K562 (cell line): Measurements from ENCODE around the gene MALRD1. TPM values are rescaled to one million over a fixed set of nuclear protein-coding genes. Genes with fewer than 3 reads are reported as not detected.

ENCODE experiments used
- PTBP1 ChIP-seq: fragments of 200-400 bp; formaldehyde crosslinking; IDR thresholded peaks from 2 replicates; pipeline ENCODE4 v1.6.1; 2017; ENCODE audit warnings: low read depth, low read length
- ZBTB40 ChIP-seq, 2 experiments: fragments of 450-650 bp in 1 of 2; sonication (generic) in 1 of 2; formaldehyde crosslinking in 1 of 2; IDR thresholded peaks; 2 replicates each; pipeline versions ENCODE4 v1.7.1 to v1.9.0; 2016 to 2022; ENCODE audit warnings: inconsistent platforms in 1 of 2, mild to moderate bottlenecking in 1 of 2, missing genetic modification reagents in 1 of 2
- polyA plus RNA-seq, 8 experiments: library from polyadenylated mRNA; depleted of rRNA in 4 of 8; stranded (reverse) in 5 of 8; unstranded in 3 of 8; fragments of >200 nt; fragmentation: Nextera tagmentation in 2 of 8; fragmentation: Illumina TruSeq in 1 of 8; extraction: Ambion mirVana in 2 of 8; extraction: Trizol in 1 of 8; gene quantifications; 2 replicates each; pipeline versions ENCODE4 v1.2.1 to v1.2.3, GENCODE V29; 2011 to 2014; ENCODE audit warnings: inconsistent platforms in 1 of 8, missing spikeins in 1 of 8
- total RNA-seq, 7 experiments: library from RNA; depleted of rRNA in 6 of 7; stranded (reverse); fragments of >200 nt in 6 of 7; fragmentation: Illumina TruSeq in 2 of 7; extraction: Trizol in 2 of 7; gene quantifications; 2 replicates each; pipeline versions ENCODE4 v1.2.1 to v1.2.3, GENCODE V29; 2011 to 2021; ENCODE audit warnings: low replicate concordance in 1 of 7

The MALRD1 gene
- total and polyA plus RNA-seq, 9 of the 15 experiments (the other 6 are each of a cell fraction or from before 2014, with no cell fraction given): not detected

- TF ChIP-seq ZBTB40 (IDR thresholded peaks at IDR 0.05): no peak
- TF ChIP-seq ZBTB40 (CRISPR knock-in tag; IDR thresholded peaks at IDR 0.05): no peak
- no peak for TF ChIP-seq PTBP1
Observed at GRCh38 chr10:19658131-19658530, 609.5 kb downstream of the MALRD1 start (continued).
